ENCODE measurements around the gene IST1.
"Not testable (repeated sequence)": the region's sequence is repeated elsewhere in the genome, so short reads cannot be mapped to it uniquely, and the experiment has no call there.

DNA sequence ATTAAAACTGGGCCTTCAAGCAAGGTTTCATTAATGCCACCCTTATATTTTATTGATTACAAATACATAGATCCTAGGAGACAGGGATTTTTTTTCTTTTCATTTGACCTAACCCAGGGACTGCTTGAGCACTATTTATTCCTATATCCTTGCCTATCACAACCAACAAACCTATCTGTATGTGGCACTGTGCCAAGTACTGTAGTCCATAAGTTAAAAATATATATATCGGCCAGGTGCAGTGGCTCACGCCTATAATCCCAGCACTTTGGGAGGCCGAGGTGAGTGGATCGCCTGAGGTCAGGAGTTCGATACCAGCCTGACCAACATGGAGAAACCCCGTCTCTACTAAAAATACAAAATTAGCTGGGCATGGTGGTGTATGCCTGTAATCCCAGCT, 28.2 kb upstream of the IST1 start:
- not testable (repeated sequence) for TF ChIP-seq EZH2phosphoT487 (IDR thresholded peaks at IDR 0.05; ENCODE audit: insufficient read depth, low read depth); EZH2 (IDR thresholded peaks at IDR 0.05; ENCODE audit: insufficient read depth, poor library complexity, severe bottlenecking)
